Effector memory CD8-positive, alpha-beta T cell (primary cell): ENCODE results near the gene PDZD4.

Experiments used
- ATAC-seq: fragments of 150-1000 bp; cut with Tn5 transposase; replicated peaks from 2 replicates; pipeline ENCODE4 v1.10.0; 2021; ENCODE audit warnings: mild to moderate bottlenecking, moderate library complexity
- DNase-seq, 3 experiments: peaks; one replicate each; pipeline ENCODE4 v3.0.0; 2021
- H3K27ac Mint-ChIP-seq, 2 donors: one replicate each; pipeline ENCODE4 v1.8.0; 2022; ENCODE audit warnings: mild to moderate bottlenecking in 2 of 2, mixed read lengths in 2 of 2, moderate library complexity in 2 of 2
- H3K27me3 Mint-ChIP-seq, 2 donors: one replicate each; pipeline ENCODE4 v1.8.0; 2022; ENCODE audit warnings: mixed read lengths in 2 of 2
- H3K36me3 Mint-ChIP-seq: one replicate; pipeline ENCODE4 v1.8.0; 2022; ENCODE audit warnings: mild to moderate bottlenecking, moderate library complexity, mixed read lengths; ENCODE audit not compliant: insufficient read depth
- H3K4me1 Mint-ChIP-seq, 2 donors: one replicate each; pipeline ENCODE4 v1.8.0; 2022; ENCODE audit warnings: low read depth in 2 of 2, mixed read lengths in 2 of 2
- H3K4me3 Mint-ChIP-seq, 2 donors: one replicate each; pipeline ENCODE4 v1.8.0; 2022; ENCODE audit warnings: mild to moderate bottlenecking in 2 of 2, mixed read lengths in 2 of 2, moderate library complexity in 2 of 2
- H3K9me3 Mint-ChIP-seq, 2 donors: one replicate each; pipeline ENCODE4 v1.8.0; 2022; ENCODE audit warnings: mixed read lengths in 2 of 2

PDZD4 gene

GRCh38 chrX:153844509-153845082, 14.3 kb upstream of the PDZD4 start:
- ATAC-seq (no peak), DNase-seq (no peak)
- Mint-ChIP-seq H3K9me3 (no peaks in the 10 kb centered on the region), H3K4me3 (no peak overlapping the region), H3K36me3 (no peaks in the 10 kb centered on the region), H3K27me3 (peaks cover 7 to 9% of the 10 kb centered on the region in 2 donors), H3K4me1 (no peaks in the 10 kb centered on the region), H3K27ac (no peak overlapping the region)

- peaks cover 0 to 5% of the 10 kb centered on the region in 2 donors for H3K27me3 Mint-ChIP-seq
- ATAC-seq = no peak
- H3K27ac Mint-ChIP-seq = no peak overlapping the region
- H3K36me3 Mint-ChIP-seq = no peaks in the 10 kb centered on the region
- H3K4me1 Mint-ChIP-seq = peaks cover 0 to 4% of the 10 kb centered on the region in 2 donors
- DNase-seq = no peak
- H3K4me3 Mint-ChIP-seq = no peak overlapping the region
- H3K9me3 Mint-ChIP-seq = no peaks in the 10 kb centered on the region
These were observed 6.6 kb upstream of the PDZD4 start for GRCh38 chrX:153836921-153837320.

GRCh38 chrX:153832728-153833127, 2.4 kb upstream of the PDZD4 start:
- no peaks in the 10 kb centered on the region for H3K36me3 Mint-ChIP-seq
- peak overlapping the region in 1 of 2 donors; percentile 35 for H3K27ac Mint-ChIP-seq
- H3K4me1 Mint-ChIP-seq = peaks cover 4 to 7% of the 10 kb centered on the region in 2 donors
- peak overlapping the region in 1 of 2 donors; percentile 63 for H3K4me3 Mint-ChIP-seq
- ATAC-seq = no peak
- no peak for DNase-seq
- no peaks in the 10 kb centered on the region for H3K9me3 Mint-ChIP-seq
- no peaks in the 10 kb centered on the region for H3K27me3 Mint-ChIP-seq

GRCh38 chrX:153831429-153832150, 1.2 kb upstream of the PDZD4 start:
- H3K36me3 Mint-ChIP-seq = no peaks in the 10 kb centered on the region
- DNase-seq (no peak), ATAC-seq (no peak)
- peak overlapping the region; percentile 40 to 63 for H3K4me3 Mint-ChIP-seq
- H3K27ac Mint-ChIP-seq = peak overlapping the region in 1 of 2 donors; percentile 68
- H3K9me3 Mint-ChIP-seq = no peaks in the 10 kb centered on the region
- peaks cover 16 to 18% of the 10 kb centered on the region in 2 donors for H3K4me1 Mint-ChIP-seq
- no peaks in the 10 kb centered on the region for H3K27me3 Mint-ChIP-seq

- Mint-ChIP-seq H3K36me3 (no peaks in the 10 kb centered on the region), H3K27ac (no peak overlapping the region), H3K4me1 (peaks cover 17 to 18% of the 10 kb centered on the region in 2 donors), H3K4me3 (peak overlapping the region; percentile 18 to 63), H3K9me3 (no peaks in the 10 kb centered on the region), H3K27me3 (no peaks in the 10 kb centered on the region)
- DNase-seq = no peak
- no peak for ATAC-seq
These were observed 490 bp upstream of the PDZD4 start for GRCh38 chrX:153830640-153831428.

GRCh38 chrX:153829549-153829798, 870 bp downstream of the PDZD4 start:
- ATAC-seq (no peak), DNase-seq (no peak)
- Mint-ChIP-seq H3K9me3 (no peaks in the 10 kb centered on the region), H3K4me1 (peaks cover 17 to 19% of the 10 kb centered on the region in 2 donors), H3K27ac (peak overlapping the region in 1 of 2 donors; percentile 44), H3K4me3 (peak overlapping the region; percentile 75 to 84), H3K36me3 (no peaks in the 10 kb centered on the region), H3K27me3 (no peaks in the 10 kb centered on the region)

GRCh38 chrX:153828723-153829548, 1.4 kb downstream of the PDZD4 start:
- DNase-seq (no peak), ATAC-seq (peak; percentile 38)
- Mint-ChIP-seq H3K36me3 (no peaks in the 10 kb centered on the region), H3K9me3 (no peaks in the 10 kb centered on the region), H3K27ac (peak overlapping the region in 1 of 2 donors; percentile 44), H3K4me3 (peak overlapping the region; percentile 75 to 84), H3K27me3 (no peaks in the 10 kb centered on the region), H3K4me1 (peaks cover 17 to 19% of the 10 kb centered on the region in 2 donors)

- ATAC-seq = no peak
- no peak overlapping the region for H3K27ac Mint-ChIP-seq
These were observed 2.0 kb downstream of the PDZD4 start for GRCh38 chrX:153828308-153828707.

GRCh38 chrX:153827903-153828302, 2.4 kb downstream of the PDZD4 start:
- no peak for ATAC-seq
- no peaks in the 10 kb centered on the region for H3K9me3 Mint-ChIP-seq
- H3K27me3 Mint-ChIP-seq = no peaks in the 10 kb centered on the region
- H3K4me3 Mint-ChIP-seq = peak overlapping the region; percentile 0 to 37
- H3K4me1 Mint-ChIP-seq = peaks cover 22 to 23% of the 10 kb centered on the region in 2 donors
- DNase-seq = no peak
- peak overlapping the region in 1 of 2 donors; percentile 36 for H3K27ac Mint-ChIP-seq
- no peaks in the 10 kb centered on the region for H3K36me3 Mint-ChIP-seq

More at GRCh38 chrX:153828308-153828707, 2.0 kb downstream of the PDZD4 start:
- Mint-ChIP-seq H3K27me3 (no peaks in the 10 kb centered on the region), H3K9me3 (no peaks in the 10 kb centered on the region), H3K4me3 (peak overlapping the region; percentile 0 to 37), H3K36me3 (no peaks in the 10 kb centered on the region), H3K4me1 (peaks cover 22 to 23% of the 10 kb centered on the region in 2 donors)
- no peak for DNase-seq

GRCh38 chrX:153827016-153827415, 3.3 kb downstream of the PDZD4 start:
- DNase-seq (no peak), ATAC-seq (no peak)
- H3K27ac Mint-ChIP-seq = peak overlapping the region in 1 of 2 donors; percentile 57
- H3K27me3 Mint-ChIP-seq = no peaks in the 10 kb centered on the region
- H3K36me3 Mint-ChIP-seq = peaks cover 3% of the 10 kb centered on the region
- H3K9me3 Mint-ChIP-seq = no peaks in the 10 kb centered on the region
- peak overlapping the region in 1 of 2 donors; percentile 37 for H3K4me3 Mint-ChIP-seq
- peaks cover 28 to 30% of the 10 kb centered on the region in 2 donors for H3K4me1 Mint-ChIP-seq

GRCh38 chrX:153825042-153825441, 5.3 kb downstream of the PDZD4 start:
- peaks cover 35 to 42% of the 10 kb centered on the region in 2 donors for H3K4me1 Mint-ChIP-seq
- peaks cover 9% of the 10 kb centered on the region for H3K36me3 Mint-ChIP-seq
- no peaks in the 10 kb centered on the region for H3K9me3 Mint-ChIP-seq
- DNase-seq (no peak), ATAC-seq (no peak)
- no peaks in the 10 kb centered on the region for H3K27me3 Mint-ChIP-seq
- H3K4me3 Mint-ChIP-seq = no peak overlapping the region
- H3K27ac Mint-ChIP-seq = no peak overlapping the region

- peaks cover 39 to 44% of the 10 kb centered on the region in 2 donors for H3K4me1 Mint-ChIP-seq
- peak overlapping the region in 1 of 2 donors; percentile 46 for H3K27ac Mint-ChIP-seq
- no peak for ATAC-seq
These were observed 6.0 kb downstream of the PDZD4 start for GRCh38 chrX:153824348-153824747.

GRCh38 chrX:153821066-153821465, 9.3 kb downstream of the PDZD4 start:
- ATAC-seq (no peak), DNase-seq (no peak)
- H3K4me3 Mint-ChIP-seq = peak overlapping the region; percentile 31 to 67
- peak overlapping the region; percentile 32 to 52 for H3K27ac Mint-ChIP-seq
- H3K27me3 Mint-ChIP-seq = no peaks in the 10 kb centered on the region
- H3K4me1 Mint-ChIP-seq = peaks cover 39 to 40% of the 10 kb centered on the region in 2 donors
- no peaks in the 10 kb centered on the region for H3K9me3 Mint-ChIP-seq
- peaks cover 9% of the 10 kb centered on the region for H3K36me3 Mint-ChIP-seq

More at GRCh38 chrX:153824348-153824747, 6.0 kb downstream of the PDZD4 start:
- Mint-ChIP-seq H3K4me3 (no peak overlapping the region), H3K9me3 (no peaks in the 10 kb centered on the region), H3K36me3 (peaks cover 9% of the 10 kb centered on the region), H3K27me3 (no peaks in the 10 kb centered on the region)
- DNase-seq = no peak
